ENCODE measurements around the gene DMD.

The DMD gene

DNA sequence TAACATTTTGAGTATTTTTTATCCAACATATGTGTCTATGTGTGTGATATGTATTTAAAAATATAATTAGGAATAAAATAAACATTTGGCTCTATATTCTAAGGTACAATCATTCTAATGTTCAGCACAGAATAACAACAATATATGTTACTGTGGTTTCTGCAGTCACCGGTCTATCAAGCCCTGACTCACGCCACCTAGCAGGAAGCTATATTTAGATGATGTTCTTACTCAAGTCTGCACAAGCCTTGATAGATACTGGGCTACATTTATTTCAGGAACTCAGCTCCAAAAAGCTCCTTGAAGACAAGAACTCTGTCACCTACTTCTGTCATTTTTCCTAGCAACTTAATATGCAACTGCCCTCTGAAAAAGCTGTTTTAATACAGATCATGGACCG is 1987.5 kb downstream of the DMD start:
- Mint-ChIP-seq H3K9me3 (no peaks in the 10 kb centered on the region), H3K4me3 (no peak overlapping the region), H3K27me3 (no peaks in the 10 kb centered on the region), H3K27ac (no peak overlapping the region), H3K4me1 (no peaks in the 10 kb centered on the region), H3K36me3 (no peaks in the 10 kb centered on the region)
- no peak for DNase-seq
- CTCF ChIA-PET, result interaction anchor here (0.7 kb wide), 1 partner anchor 9 kb away, joined by 3 read pairs; no protein-coding TSS in a partner anchor

DNA sequence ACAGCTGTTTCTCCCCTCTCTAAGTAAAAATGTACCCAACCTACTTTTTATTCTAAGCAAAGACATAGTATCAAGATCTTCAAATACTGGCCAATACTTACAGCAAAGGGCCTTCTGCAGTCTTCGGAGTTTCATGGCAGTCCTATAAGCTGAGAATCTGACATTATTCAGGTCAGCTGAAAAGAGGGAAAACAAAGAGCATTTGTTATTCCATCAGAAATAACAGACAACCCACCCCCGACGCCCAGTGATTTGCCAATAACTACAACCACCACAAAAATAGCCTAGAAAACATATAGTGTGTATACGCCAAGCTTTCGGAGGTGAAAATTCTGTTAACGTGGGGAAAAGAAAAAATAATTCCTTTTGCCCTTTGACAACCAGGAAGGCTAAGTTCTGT is 1988.4 kb downstream of the DMD start:
- no peak for DNase-seq
- Mint-ChIP-seq H3K27ac (no peak overlapping the region), H3K9me3 (no peaks in the 10 kb centered on the region), H3K27me3 (no peaks in the 10 kb centered on the region), H3K4me3 (no peak overlapping the region), H3K36me3 (no peaks in the 10 kb centered on the region), H3K4me1 (no peaks in the 10 kb centered on the region)
- CTCF ChIA-PET, result interaction anchor here (0.6 kb wide), 1 partner anchor 375 kb away, joined by 3 read pairs; no protein-coding TSS in a partner anchor

DNA sequence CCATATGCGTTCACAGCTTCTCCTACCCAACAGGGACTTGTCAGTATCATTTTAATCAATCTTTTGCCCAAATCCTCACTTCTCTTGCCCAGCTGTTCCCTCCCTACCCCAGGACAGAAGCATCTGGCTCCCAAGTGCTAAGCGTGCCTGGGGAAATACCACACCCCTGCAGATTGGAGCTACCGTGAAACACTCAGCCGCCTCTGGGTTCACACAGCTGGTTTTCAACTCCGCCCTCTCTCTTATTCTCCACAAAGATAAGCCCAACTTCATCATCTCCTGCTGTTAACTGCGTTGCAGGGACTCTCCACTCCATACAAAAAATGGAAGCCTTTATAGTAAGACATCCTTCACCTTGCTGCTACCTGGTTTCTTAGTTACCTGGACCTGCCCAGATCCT is 1992.2 kb downstream of the DMD start:
- Mint-ChIP-seq H3K4me1 (no peaks in the 10 kb centered on the region), H3K9me3 (no peaks in the 10 kb centered on the region), H3K27me3 (no peaks in the 10 kb centered on the region), H3K27ac (no peak overlapping the region), H3K36me3 (no peaks in the 10 kb centered on the region), H3K4me3 (no peak overlapping the region)
- CTCF ChIA-PET, result no interaction called here
- DNase-seq, result no peak

DNA sequence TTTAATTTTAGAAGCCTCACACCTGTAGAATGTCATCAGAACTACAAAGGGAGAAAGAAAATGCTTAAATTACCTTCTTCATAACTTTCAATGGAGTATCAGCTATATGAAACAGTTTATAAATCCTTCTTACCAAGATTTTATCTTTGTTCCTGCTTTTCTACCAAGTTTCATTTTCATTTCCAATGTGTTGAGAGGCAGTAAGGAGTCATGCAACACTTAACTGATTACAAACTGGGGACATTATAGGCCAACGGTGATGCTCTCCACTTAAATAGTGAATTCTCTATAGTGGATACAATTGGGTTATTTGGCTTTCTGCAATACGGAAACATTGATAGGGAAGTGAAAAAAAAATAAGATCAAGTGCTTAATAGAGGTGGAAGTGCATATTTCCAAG is 1994.3 kb downstream of the DMD start:
- H3K36me3 Mint-ChIP-seq, result no peaks in the 10 kb centered on the region
- CTCF ChIA-PET, result no interaction called here
- no peak for DNase-seq
- H3K4me1 Mint-ChIP-seq, result no peaks in the 10 kb centered on the region
- H3K4me3 Mint-ChIP-seq, result no peak overlapping the region
- no peaks in the 10 kb centered on the region for H3K9me3 Mint-ChIP-seq
- no peaks in the 10 kb centered on the region for H3K27me3 Mint-ChIP-seq
- H3K27ac Mint-ChIP-seq, result no peak overlapping the region

DNA sequence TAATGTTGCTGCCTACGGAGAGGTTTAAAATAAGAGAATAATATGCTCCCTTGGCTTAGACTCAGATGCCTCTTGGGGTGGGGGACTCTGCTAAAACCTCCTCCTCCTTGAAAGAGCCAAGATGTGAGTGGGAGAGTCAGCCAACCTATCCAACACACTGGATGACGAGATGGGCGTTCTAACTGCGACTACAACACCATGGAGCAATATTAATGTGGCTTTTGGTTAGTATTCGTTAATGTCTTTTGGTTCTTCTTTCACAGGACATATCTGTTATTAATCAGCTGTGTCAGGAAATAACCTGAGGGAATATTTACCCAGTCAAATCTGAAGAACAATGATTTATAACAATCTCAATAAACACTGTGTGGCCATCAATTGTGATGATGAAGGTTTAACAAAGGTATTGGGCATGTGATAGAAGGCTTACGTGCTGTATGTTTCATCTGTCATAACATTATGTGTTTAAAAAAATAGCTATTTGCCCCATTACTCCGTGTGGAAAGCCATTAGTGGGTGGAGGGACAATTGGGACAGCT is 1996.0 kb downstream of the DMD start:
- no peaks in the 10 kb centered on the region for H3K36me3 Mint-ChIP-seq
- H3K27me3 Mint-ChIP-seq, result no peaks in the 10 kb centered on the region
- H3K27ac Mint-ChIP-seq, result no peak overlapping the region
- no peaks in the 10 kb centered on the region for H3K9me3 Mint-ChIP-seq
- CTCF ChIA-PET, result interaction anchor here (0.7 kb wide), 1 partner anchor 15 kb away, joined by 3 read pairs; no protein-coding TSS in a partner anchor
- no peak for DNase-seq
- H3K4me1 Mint-ChIP-seq, result no peaks in the 10 kb centered on the region
- no peak overlapping the region for H3K4me3 Mint-ChIP-seq

DNA sequence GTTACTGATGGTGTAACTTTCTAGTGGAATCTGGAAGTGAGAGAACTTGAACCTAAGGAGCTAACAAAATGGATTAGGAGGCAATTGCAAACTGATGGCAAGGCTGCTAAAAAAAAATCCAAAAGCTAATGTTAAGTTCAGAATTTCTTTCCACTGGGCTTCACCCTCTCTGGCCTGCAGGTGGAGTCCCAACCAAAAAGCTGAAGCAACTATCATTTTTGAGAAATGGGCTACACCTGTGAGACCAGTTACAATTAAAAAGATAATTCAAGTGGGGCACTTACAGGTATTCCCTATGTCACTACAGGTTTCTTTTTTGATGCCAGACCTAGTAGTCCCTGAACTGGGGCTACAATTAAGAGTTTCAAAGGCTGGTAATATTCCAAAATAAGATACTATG is 1997.4 kb downstream of the DMD start:
- Mint-ChIP-seq H3K27ac (no peak overlapping the region), H3K4me3 (no peak overlapping the region), H3K36me3 (no peaks in the 10 kb centered on the region), H3K9me3 (no peaks in the 10 kb centered on the region), H3K27me3 (no peaks in the 10 kb centered on the region), H3K4me1 (no peaks in the 10 kb centered on the region)
- DNase-seq, result no peak
- CTCF ChIA-PET, result interaction anchor here (0.6 to 1.5 kb wide), 4 partner anchors 10 to 177 kb away, joined by 3 to 8 read pairs (median 5); no protein-coding TSS in a partner anchor

DNA sequence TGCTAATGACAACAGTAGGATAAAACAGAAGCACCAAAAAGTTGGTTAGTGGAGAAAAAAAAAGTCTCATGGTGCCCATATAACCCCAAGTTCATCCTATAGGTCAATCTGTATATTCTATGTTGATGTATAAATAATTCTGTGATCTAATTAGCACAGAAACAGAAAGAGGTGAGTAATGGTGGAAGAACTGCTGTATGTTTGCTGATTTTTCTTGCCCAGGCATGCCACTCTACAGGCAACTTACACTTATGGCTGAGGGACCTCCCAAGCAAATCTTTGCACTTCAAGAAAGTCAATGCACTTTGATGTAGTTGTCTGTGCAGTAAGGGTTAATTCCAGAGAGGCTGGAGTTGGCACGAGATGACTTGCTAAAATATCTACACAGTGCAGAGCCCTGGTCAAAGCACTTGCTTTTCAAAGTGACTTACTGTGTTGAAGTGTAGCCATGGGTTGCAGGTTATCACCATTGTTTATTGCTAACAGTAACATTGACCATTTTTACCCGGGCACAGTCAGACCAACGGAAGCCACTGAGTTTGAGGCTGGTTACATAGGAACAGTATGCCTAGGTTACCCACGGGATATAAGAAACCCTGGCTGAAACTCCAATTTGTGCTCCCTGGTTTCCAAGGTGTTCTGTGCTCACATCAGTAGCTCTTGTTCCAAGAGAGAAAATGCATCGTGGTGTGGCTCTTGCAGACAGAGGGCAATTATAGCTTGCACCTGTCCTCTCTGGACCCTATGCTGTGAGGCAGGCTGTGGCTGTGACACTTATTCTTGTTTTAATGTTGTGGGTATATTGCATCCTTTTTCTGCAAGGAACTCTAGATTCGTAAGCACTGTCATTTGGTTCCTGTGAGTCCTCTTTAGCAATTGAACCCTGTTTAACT is 1998.2 kb downstream of the DMD start:
- Mint-ChIP-seq H3K9me3 (no peaks in the 10 kb centered on the region), H3K4me3 (no peak overlapping the region)
- CTCF ChIA-PET, result interaction anchor here (0.8 to 1.5 kb wide), 3 partner anchors 25 to 176 kb away, joined by 3 to 8 read pairs (median 7); no protein-coding TSS in a partner anchor

DNA sequence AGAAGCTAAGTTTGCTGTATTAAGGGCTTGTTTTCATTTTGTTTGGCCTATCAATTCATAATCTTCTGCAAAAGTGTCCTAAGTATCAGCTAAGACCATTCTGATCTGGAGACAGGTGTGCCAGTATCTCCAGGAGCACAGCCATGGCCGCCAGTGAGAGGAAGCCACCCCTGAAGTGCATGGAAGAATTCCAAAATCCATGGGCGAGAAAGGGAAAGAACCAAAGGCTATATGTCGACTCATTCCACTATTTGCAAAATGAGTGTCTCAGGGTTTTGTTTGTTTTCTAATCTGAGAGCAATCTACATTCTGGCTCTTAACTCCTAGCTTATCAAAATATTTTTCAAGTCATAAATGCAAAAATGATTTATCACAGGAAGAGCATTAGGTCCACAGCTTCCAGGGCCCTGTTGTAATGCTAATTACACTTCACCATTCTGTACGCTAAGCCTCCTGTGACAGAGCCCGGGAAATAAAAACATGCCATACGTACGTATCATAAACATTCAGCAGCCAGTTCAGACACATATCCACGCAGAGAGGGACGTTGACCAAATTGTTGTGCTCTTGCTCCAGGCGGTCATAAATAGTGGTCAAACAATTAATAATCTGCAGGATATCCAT is 2002.2 kb downstream of the DMD start:
- Mint-ChIP-seq H3K4me3 (no peak overlapping the region), H3K4me1 (no peaks in the 10 kb centered on the region), H3K9me3 (no peaks in the 10 kb centered on the region), H3K27me3 (no peaks in the 10 kb centered on the region), H3K27ac (no peak overlapping the region), H3K36me3 (no peaks in the 10 kb centered on the region)
- DNase-seq, result no peak
- CTCF ChIA-PET, result no interaction called here

More for the DNA sequence above, 1998.2 kb downstream of the DMD start:
- H3K27me3 Mint-ChIP-seq, result no peaks in the 10 kb centered on the region
- DNase-seq, result no peak
- no peak overlapping the region for H3K27ac Mint-ChIP-seq
- no peaks in the 10 kb centered on the region for H3K36me3 Mint-ChIP-seq
- H3K4me1 Mint-ChIP-seq, result no peaks in the 10 kb centered on the region

DNA sequence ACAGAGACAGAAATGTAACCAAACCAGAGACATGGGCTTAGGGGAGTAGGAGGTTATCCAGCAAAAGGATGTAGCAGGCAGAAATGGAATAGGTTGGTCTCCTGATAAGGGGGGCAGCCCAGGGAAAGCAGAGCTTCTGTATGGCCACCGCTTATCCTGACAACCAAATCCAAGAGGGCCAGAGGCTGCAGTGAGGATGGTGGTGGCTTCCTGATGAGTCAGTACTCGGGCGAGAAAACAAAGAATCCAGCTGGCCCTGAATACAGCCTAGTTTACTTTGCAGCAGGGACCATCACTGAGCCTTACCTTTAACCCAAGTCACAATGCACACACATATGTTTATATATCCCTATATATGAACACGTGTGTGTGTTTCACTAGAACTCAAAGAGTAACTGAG is 2009.8 kb downstream of the DMD start:
- Mint-ChIP-seq H3K27ac (no peak overlapping the region), H3K4me1 (no peaks in the 10 kb centered on the region), H3K4me3 (no peak overlapping the region), H3K27me3 (no peaks in the 10 kb centered on the region), H3K36me3 (no peaks in the 10 kb centered on the region), H3K9me3 (no peaks in the 10 kb centered on the region)
- CTCF ChIA-PET, result no interaction called here
- no peak for DNase-seq

DNA sequence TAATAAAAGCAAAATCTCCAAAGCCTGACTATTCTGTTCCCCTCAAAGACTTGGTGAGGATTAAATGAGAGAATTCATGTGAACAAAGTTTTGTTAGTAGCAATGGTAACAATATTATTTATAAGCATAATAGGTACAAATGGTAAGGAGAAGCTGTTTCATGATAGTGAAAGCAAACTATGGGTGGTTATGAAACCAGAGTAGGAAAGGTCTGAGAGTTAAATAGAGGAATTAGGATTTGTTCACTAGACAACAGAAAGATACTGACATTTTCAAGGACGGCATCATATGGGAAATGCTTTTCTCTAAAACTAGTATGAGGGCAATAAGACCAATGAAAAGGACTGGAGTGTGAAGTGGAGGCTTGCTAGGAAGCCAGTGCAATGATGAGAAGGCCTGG is 2010.9 kb downstream of the DMD start:
- no peaks in the 10 kb centered on the region for H3K27me3 Mint-ChIP-seq
- no peaks in the 10 kb centered on the region for H3K9me3 Mint-ChIP-seq
- CTCF ChIA-PET, result no interaction called here
- H3K36me3 Mint-ChIP-seq, result no peaks in the 10 kb centered on the region
- H3K27ac Mint-ChIP-seq, result no peak overlapping the region
- no peak for DNase-seq
- H3K4me3 Mint-ChIP-seq, result no peak overlapping the region
- no peaks in the 10 kb centered on the region for H3K4me1 Mint-ChIP-seq

DNA sequence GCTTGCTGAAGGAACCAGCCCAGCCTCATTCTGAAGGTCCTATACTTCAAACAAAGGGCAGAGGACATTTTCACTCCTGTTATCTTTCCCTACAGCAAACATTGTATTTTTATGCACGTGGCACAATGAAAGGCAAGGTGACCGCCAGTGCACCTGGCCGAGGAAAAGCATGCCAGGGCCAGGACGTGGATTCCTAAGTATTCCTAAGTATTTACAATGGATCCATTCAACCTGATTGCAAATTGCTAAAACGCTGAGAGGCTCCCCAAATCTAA is 2011.6 kb downstream of the DMD start:
- no peak for DNase-seq
- H3K27me3 Mint-ChIP-seq, result no peaks in the 10 kb centered on the region
- H3K4me1 Mint-ChIP-seq, result no peaks in the 10 kb centered on the region
- no peak overlapping the region for H3K4me3 Mint-ChIP-seq
- H3K9me3 Mint-ChIP-seq, result no peaks in the 10 kb centered on the region
- no peaks in the 10 kb centered on the region for H3K36me3 Mint-ChIP-seq
- H3K27ac Mint-ChIP-seq, result no peak overlapping the region
- CTCF ChIA-PET, result no interaction called here

DNA sequence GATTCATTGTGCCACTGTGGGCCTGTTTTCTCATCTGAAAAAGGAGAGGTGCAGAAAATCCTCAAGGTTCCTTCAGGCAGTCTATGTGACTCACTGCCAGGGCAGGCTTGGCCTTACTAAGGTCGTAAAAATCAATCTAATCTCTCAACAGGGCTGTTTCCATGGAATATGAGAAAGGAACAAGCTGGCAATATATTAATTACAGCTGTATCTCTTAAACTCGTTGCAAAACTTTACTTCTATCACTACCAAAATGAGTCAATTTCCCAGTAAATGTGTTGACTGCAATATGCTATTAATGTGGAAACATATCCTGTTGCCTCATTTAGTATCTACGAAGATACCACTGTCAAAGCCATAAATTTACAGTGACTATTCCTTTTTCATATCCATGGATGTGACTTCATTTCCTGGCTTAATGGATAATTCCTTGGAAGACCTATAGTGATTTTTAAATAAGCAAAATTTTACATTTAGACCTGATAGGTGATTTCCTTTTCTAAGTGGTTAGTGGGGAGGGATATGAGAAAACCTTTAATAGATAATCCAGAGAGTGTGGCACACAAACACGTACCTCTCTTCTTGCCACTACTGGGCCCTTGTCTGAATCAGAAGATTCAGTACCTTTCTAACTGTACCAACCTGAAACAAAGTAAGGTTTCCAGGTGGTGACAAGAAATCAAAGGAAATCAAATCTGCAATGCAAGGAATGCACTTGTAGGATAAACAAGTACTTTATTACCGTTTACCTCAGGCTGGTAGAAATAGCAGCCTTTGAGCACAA is 2012.1 kb downstream of the DMD start:
- no peak overlapping the region for H3K4me3 Mint-ChIP-seq
- H3K27me3 Mint-ChIP-seq, result no peaks in the 10 kb centered on the region
- CTCF ChIA-PET, result no interaction called here
- H3K36me3 Mint-ChIP-seq, result no peaks in the 10 kb centered on the region
- no peak for DNase-seq
- no peaks in the 10 kb centered on the region for H3K4me1 Mint-ChIP-seq
- no peak overlapping the region for H3K27ac Mint-ChIP-seq
- H3K9me3 Mint-ChIP-seq, result no peaks in the 10 kb centered on the region

DNA sequence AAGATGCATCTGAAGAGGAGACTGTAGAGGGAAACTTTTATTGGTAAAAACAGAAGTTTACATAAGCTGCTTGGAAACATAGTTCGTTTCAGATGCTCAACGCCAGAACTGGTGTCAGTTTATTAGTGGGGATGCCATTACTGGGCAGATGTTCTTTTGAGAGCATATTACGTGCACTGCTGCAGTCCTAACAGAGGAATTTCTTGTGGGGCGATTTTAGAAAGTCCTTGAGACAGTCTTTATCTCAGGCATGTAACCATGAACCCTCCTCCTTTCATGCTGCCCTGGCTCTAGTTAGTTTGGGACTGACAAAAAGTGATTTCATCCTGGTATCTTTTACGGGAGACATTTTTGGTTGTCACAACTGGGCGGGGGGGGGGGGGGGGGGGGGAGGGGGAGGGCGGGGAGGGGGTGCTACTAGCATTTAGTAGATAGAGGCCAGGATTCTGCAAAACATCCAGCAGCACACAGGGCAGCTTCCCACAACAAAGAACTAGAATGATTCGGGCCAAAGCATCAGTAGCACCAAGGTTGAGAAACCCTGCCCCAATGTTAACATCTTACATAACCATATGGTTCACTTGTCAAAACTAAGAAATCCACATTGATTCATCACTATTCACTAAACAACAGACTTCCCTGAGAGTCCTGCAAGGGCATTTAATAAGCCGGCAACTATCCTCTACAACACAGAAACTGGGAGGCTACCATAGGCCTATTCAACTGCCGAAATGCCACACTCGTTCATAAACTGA is 2021.0 kb downstream of the DMD start:
- H3K4me3 Mint-ChIP-seq, result no peak overlapping the region
- CTCF ChIA-PET, result no interaction called here
- no peak overlapping the region for H3K27ac Mint-ChIP-seq
- H3K4me1 Mint-ChIP-seq, result no peaks in the 10 kb centered on the region
- no peak for DNase-seq
- H3K36me3 Mint-ChIP-seq, result no peaks in the 10 kb centered on the region
- H3K27me3 Mint-ChIP-seq, result no peaks in the 10 kb centered on the region
- H3K9me3 Mint-ChIP-seq, result no peaks in the 10 kb centered on the region

Data from activated naive CD4-positive, alpha-beta T cell treated with anti-CD3 and anti-CD28 coated beads, Interleukin-2, amount 10 ng/mL, durations not matched to agents 7 days and 5 days (primary cell).